OCI-LY3 (cell line): ENCODE data around the gene CMKLR1.

Source experiments
- H2AFZ ChIP-seq: fragments of 200-600, 300-600 bp; shearing (Covaris generic); 2 replicates; pipeline ENCODE4 v1.6.0; 2014; ENCODE audit warnings: antibody characterized with exemption, low read depth, low read length
- H3K27ac ChIP-seq: fragments of 200-600, 300-600 bp; sonication (generic); 2 replicates; pipeline ENCODE4 v1.5.1; 2014; ENCODE audit warnings: mild to moderate bottlenecking, low read length, moderate library complexity, mixed read lengths
- H3K27me3 ChIP-seq: fragments of 200-600, 300-600 bp; sonication (generic); 2 replicates; pipeline ENCODE4 v1.6.1; 2014; ENCODE audit warnings: low read depth, low read length, mixed read lengths
- H3K36me3 ChIP-seq: fragments of 200-600, 300-600 bp; sonication (generic); replicated peaks from 2 replicates; pipeline ENCODE3; 2014; ENCODE audit warnings: low read depth, low read length, mixed read lengths
- H3K4me1 ChIP-seq: fragments of 300-600, 200-600 bp; sonication (generic); 2 replicates; pipeline ENCODE4 v1.6.1; 2014; ENCODE audit warnings: low read length, mixed read lengths
- H3K4me2 ChIP-seq: fragments of 200-600, 300-600 bp; sonication (generic); 2 replicates; pipeline ENCODE4 v1.6.1; 2014; ENCODE audit warnings: low read length, mixed read lengths
- H3K4me3 ChIP-seq: fragments of 300-600, 200-600 bp; sonication (generic); 2 replicates; pipeline ENCODE4 v1.5.1; 2014; ENCODE audit warnings: antibody characterized with exemption, mild to moderate bottlenecking, low read length, moderate library complexity
- H3K79me2 ChIP-seq: fragments of 300-600, 200-600 bp; shearing (Covaris generic); 2 replicates; pipeline ENCODE4 v1.6.1; 2014; ENCODE audit warnings: mild to moderate bottlenecking, low read length, mixed read lengths
- H3K9ac ChIP-seq: fragments of 300-600, 200-600 bp; shearing (Covaris generic); 2 replicates; pipeline ENCODE4 v1.6.0; 2014; ENCODE audit warnings: mild to moderate bottlenecking, low read length, moderate library complexity
- H3K9me3 ChIP-seq: fragments of 200-600, 300-600 bp; shearing (Covaris generic); 2 replicates; pipeline ENCODE4 v1.6.1; 2014; ENCODE audit warnings: low read length, mixed read lengths; ENCODE audit not compliant: insufficient read depth
- H4K20me1 ChIP-seq: fragments of 200-600, 300-600 bp; sonication (generic); 2 replicates; pipeline ENCODE4 v1.6.1; 2016; ENCODE audit warnings: low read length, mixed read lengths; ENCODE audit not compliant: insufficient read depth
- CTCF ChIP-seq: fragments of 200-600, 300-600 bp; sonication (generic); IDR thresholded peaks from 2 replicates; pipeline ENCODE4 v1.5.1; 2014; ENCODE audit warnings: antibody characterized with exemption, low read length, low read depth
- EZH2phosphoT487 ChIP-seq: fragments of 200-600 bp; shearing (Covaris generic); IDR thresholded peaks from 2 replicates; pipeline ENCODE4 v1.6.1; 2018; ENCODE audit warnings: antibody characterized with exemption, mixed run types, low read depth

CMKLR1 gene

DNA sequence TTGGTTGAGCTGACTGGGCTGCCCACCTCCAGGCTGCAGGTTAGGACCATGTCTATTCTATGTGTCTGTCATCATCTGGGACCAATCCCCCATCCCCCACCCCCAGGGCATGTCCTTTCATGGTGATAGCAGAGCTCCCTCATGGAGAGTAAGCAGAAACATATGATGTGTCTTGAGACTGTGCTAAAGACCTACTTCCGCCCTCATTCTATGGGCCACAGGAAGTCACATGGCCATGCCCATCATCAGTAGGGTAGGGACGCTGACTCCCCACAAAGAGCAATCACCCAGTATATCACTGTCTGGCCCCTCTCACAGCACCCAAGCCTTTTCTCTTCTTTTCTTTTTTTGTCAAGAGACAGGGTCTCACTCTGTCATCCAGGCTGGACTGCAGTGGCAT is 99.7 kb downstream of the CMKLR1 start:
- Histone ChIP-seq H4K20me1 (peaks cover 2% of the 10 kb centered on the region; the same call in 1 of the 2 replicates), H3K79me2 (no peaks in the 10 kb centered on the region), H2AFZ (no peak overlapping the region), H3K4me1 (peaks cover 17% of the 10 kb centered on the region), H3K36me3 (no peaks in the 10 kb centered on the region), H3K27me3 (peaks cover 68% of the 10 kb centered on the region), H3K9me3 (no peaks in the 10 kb centered on the region), H3K27ac (no peak overlapping the region), H3K4me2 (no peak overlapping the region), H3K4me3 (no peak overlapping the region), H3K9ac (no peak overlapping the region)
- TF ChIP-seq CTCF = no peak
- no peak for TF ChIP-seq EZH2phosphoT487

DNA sequence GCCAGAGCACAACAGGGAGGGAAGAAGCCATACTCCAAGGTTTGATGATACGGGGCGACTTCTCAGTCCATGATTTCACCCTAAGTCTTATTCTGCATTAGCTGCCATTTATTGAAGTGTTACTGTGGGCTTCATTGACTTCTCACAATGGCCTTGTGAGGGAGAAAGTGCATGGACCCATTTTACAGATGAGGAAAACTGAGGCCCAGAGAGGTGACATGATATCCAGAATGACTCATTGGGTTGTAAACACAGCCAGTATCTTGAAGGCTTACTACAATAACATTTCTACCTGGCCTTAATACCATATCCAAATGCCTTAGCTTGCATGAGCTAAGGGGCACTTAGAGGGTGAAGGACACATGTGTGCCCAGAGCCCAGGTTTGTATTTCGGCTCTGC is 100.6 kb downstream of the CMKLR1 start:
- Histone ChIP-seq H3K27ac (no peak overlapping the region), H3K36me3 (no peaks in the 10 kb centered on the region), H3K4me3 (no peak overlapping the region), H3K27me3 (peaks cover 59% of the 10 kb centered on the region), H3K9me3 (no peaks in the 10 kb centered on the region), H3K4me2 (no peak overlapping the region), H3K79me2 (no peaks in the 10 kb centered on the region), H3K9ac (no peak overlapping the region), H3K4me1 (peaks cover 17% of the 10 kb centered on the region), H2AFZ (no peak overlapping the region), H4K20me1 (no peaks in the 10 kb centered on the region; the same call in 1 of the 2 replicates)
- TF ChIP-seq EZH2phosphoT487 (no peak), CTCF (no peak)
